ENCODE results near the gene RFTN1.

- no peak for TF ChIP-seq CTCF (IDR thresholded peaks at IDR 0.05)
- no peak for TF ChIP-seq POLR2A (IDR thresholded peaks at IDR 0.05)
Measured at GRCh38 chr3:16554126-16554525, 40.6 kb upstream of the RFTN1 start.

Data from uterus (tissue), 2 donors.